DND-41 (cell line): ENCODE measurements around the gene ASPA.
"Not testable (repeated sequence)": the region's sequence is repeated elsewhere in the genome, so short reads cannot be mapped to it uniquely, and the experiment has no call there.

ENCODE experiments used
- ATAC-seq: fragments of 200-7000 bp; cut with Tn5 transposase; 3 replicates; pipeline ENCODE4 v1.9.1; 2021; ENCODE audit warnings: low read depth; ENCODE audit not compliant: insufficient read depth
- DNase-seq: peaks from one replicate; pipeline ENCODE4 v3.0.0-alpha.2; 2020
- H2AFZ ChIP-seq: 2 replicates; pipeline ENCODE4 v1.6.0; 2012; ENCODE audit warnings: low read depth, low read length
- H3K27ac ChIP-seq: 2 replicates; pipeline ENCODE4 v1.5.1; 2012; ENCODE audit warnings: low read length, inconsistent platforms
- H3K27me3 ChIP-seq: fragments of 200-600 bp; sonication (generic); 2 replicates; pipeline ENCODE4 v1.6.0; 2012; ENCODE audit warnings: low read length, mild to moderate bottlenecking, inconsistent platforms; ENCODE audit not compliant: insufficient read depth, poor library complexity
- H3K36me3 ChIP-seq: 2 replicates; pipeline ENCODE4 v1.5.1; 2012; ENCODE audit warnings: low read length, inconsistent platforms; ENCODE audit not compliant: insufficient read depth
- H3K4me1 ChIP-seq: 2 replicates; pipeline ENCODE4 v1.5.1; 2012; ENCODE audit warnings: mild to moderate bottlenecking, low read length; ENCODE audit not compliant: insufficient read depth
- H3K4me2 ChIP-seq: 2 replicates; pipeline ENCODE4 v1.6.0; 2012; ENCODE audit warnings: mild to moderate bottlenecking, moderate library complexity, low read length, inconsistent platforms; ENCODE audit not compliant: insufficient read depth
- H3K4me3 ChIP-seq, 2 experiments: fragments of 200-600 bp in 1 of 2; shearing (Covaris generic) in 1 of 2; 2 replicates each; pipeline ENCODE4 v1.5.1; 2012 to 2016; ENCODE audit warnings: inconsistent platforms in 2 of 2, low read length in 2 of 2, mild to moderate bottlenecking in 2 of 2, low read depth in 1 of 2, moderate library complexity in 1 of 2
- H3K79me2 ChIP-seq: 2 replicates; pipeline ENCODE4 v1.6.0; 2012; ENCODE audit warnings: low read length, inconsistent platforms; ENCODE audit not compliant: insufficient read depth
- H3K9ac ChIP-seq: 2 replicates; pipeline ENCODE4 v1.6.0; 2012; ENCODE audit warnings: low read depth, mild to moderate bottlenecking, inconsistent platforms, low read length, moderate library complexity
- H3K9me3 ChIP-seq: 2 replicates; pipeline ENCODE4 v1.5.1; 2012; ENCODE audit warnings: low read length, moderate library complexity, mild to moderate bottlenecking, inconsistent platforms; ENCODE audit not compliant: insufficient read depth, severe bottlenecking
- H4K20me1 ChIP-seq: 2 replicates; pipeline ENCODE4 v1.6.0; 2012; ENCODE audit warnings: low read length; ENCODE audit not compliant: insufficient read depth
- CTCF ChIP-seq: IDR thresholded peaks from 2 replicates; pipeline ENCODE4 v1.5.1; 2012; ENCODE audit warnings: borderline replicate concordance, low read length, moderate library complexity, mild to moderate bottlenecking; ENCODE audit not compliant: poor library complexity, severe bottlenecking; ENCODE audit errors: extremely low read depth
- EZH2 ChIP-seq: IDR thresholded peaks from 3 replicates; pipeline ENCODE4 v1.6.1; 2012; ENCODE audit warnings: borderline replicate concordance, low read depth, mild to moderate bottlenecking, moderate library complexity, low read length, inconsistent platforms; ENCODE audit not compliant: severe bottlenecking

The ASPA gene

GRCh38 chr17:3475812-3476610 is at the start of gene ASPA:
TSS of gene ASPA (plus strand) at chr17:3475997. CDS start at chr17:3476160, 163 bp downstream.
- no peak within 1 kb of the TSS for H3K4me3 ChIP-seq
- H2AFZ ChIP-seq, result no peak within 1 kb of the TSS
- H3K4me1 ChIP-seq, result no peaks in the 10 kb centered on the region
- no peaks in the 10 kb centered on the region for H3K9me3 ChIP-seq
- TF ChIP-seq EZH2 (no peak), CTCF (no peak)
- H3K27me3 ChIP-seq, result no peaks in the 10 kb centered on the region
- no peaks in the 10 kb centered on the region for H3K36me3 ChIP-seq
- no peaks in the 10 kb centered on the region for H4K20me1 ChIP-seq
- DNase-seq (no peak), ATAC-seq (no peak)
- H3K4me2 ChIP-seq, result no peak within 1 kb of the TSS
- H3K9ac ChIP-seq, result no peak within 1 kb of the TSS
- no peaks in the 10 kb centered on the region for H3K79me2 ChIP-seq
- no peak within 1 kb of the TSS for H3K27ac ChIP-seq

GRCh38 chr17:3433215-3433614 is 42.6 kb upstream of the ASPA start:
- H3K9ac ChIP-seq, H4K20me1 ChIP-seq, H3K4me1 ChIP-seq, H3K9me3 ChIP-seq, H3K79me2 ChIP-seq, H3K27me3 ChIP-seq, H3K36me3 ChIP-seq, H3K4me2 ChIP-seq, H3K4me3 ChIP-seq, H3K27ac ChIP-seq, H2AFZ ChIP-seq: not testable (repeated sequence)
- ATAC-seq (peak; percentile 65; the same call in 2 of the 3 replicates), DNase-seq (peak; percentile 47)

- Histone ChIP-seq H3K9me3 (no peaks in the 10 kb centered on the region), H3K27ac (no peak within 1 kb of the TSS), H3K79me2 (no peaks in the 10 kb centered on the region), H3K4me2 (no peak within 1 kb of the TSS), H4K20me1 (no peaks in the 10 kb centered on the region), H3K9ac (no peak within 1 kb of the TSS), H3K36me3 (no peaks in the 10 kb centered on the region), H2AFZ (no peak within 1 kb of the TSS), H3K4me3 (no peak within 1 kb of the TSS), H3K4me1 (no peaks in the 10 kb centered on the region), H3K27me3 (peaks cover 8% of the 10 kb centered on the region)
- no peak for DNase-seq
- no peak for ATAC-seq
- TF ChIP-seq CTCF, result no peak
Observed at GRCh38 chr17:3433741-3434140, 42.1 kb upstream of the ASPA start, which contains the start of gene OR1E2. TSS of gene OR1E2 (minus strand) at chr17:3433841. CDS start at chr17:3433841, 0 bp downstream.

DNA sequence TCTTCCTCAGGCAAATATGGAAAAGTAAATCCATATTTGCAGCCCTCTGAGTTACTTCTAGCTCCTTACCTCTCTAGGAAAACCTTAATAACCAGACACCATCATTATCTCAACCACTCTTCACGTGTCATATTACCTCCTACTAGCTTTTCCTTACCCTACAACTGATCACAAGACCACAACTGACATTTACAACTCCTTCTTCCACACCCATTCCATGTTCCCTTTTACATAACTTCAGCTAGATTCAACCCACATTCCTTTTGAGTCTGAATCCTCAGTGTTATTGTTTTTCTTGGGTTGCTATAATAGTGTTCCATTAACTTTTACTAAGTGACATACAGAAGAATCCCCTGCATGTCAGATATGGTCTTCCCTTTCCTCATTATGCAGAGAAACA is 37.4 kb upstream of the ASPA start:
- Histone ChIP-seq H3K4me1 (no peaks in the 10 kb centered on the region), H3K9me3 (no peaks in the 10 kb centered on the region), H4K20me1 (no peaks in the 10 kb centered on the region), H3K9ac (no peak overlapping the region), H3K36me3 (no peaks in the 10 kb centered on the region), H3K4me3 (no peak overlapping the region), H2AFZ (no peak overlapping the region), H3K27ac (no peak overlapping the region), H3K4me2 (no peak overlapping the region), H3K27me3 (peaks cover 19% of the 10 kb centered on the region), H3K79me2 (no peaks in the 10 kb centered on the region)
- DNase-seq (no peak), ATAC-seq (no peak)
- TF ChIP-seq EZH2 (no peak), CTCF (no peak)
